Smooth muscle cell (in vitro differentiated cells): ENCODE results near the gene CALCOCO2. TPM values are rescaled to one million over a fixed set of nuclear protein-coding genes. Genes with fewer than 3 reads are reported as not detected.

Experiments
- DNase-seq: peaks from one replicate; lab custom pipeline; 2025; ENCODE audit not compliant: unreplicated experiment; lab: John Stamatoyannopoulos, UW
- H2AFZ ChIP-seq: fragments of 200-600 bp; sonication (generic); 2 replicates; pipeline ENCODE4 v1.6.0; 2016; ENCODE audit warnings: antibody characterized with exemption, low read depth, mild to moderate bottlenecking
- H3F3A ChIP-seq: fragments of 200-600 bp; sonication (generic); 2 replicates; pipeline ENCODE4 v1.6.0; 2017; ENCODE audit warnings: antibody characterized with exemption, low read depth
- H3K27ac ChIP-seq: fragments of 200-600 bp; sonication (generic); 2 replicates; pipeline ENCODE4 v1.5.1; 2016; ENCODE audit warnings: low read depth, mild to moderate bottlenecking
- H3K27me3 ChIP-seq: fragments of 200-600 bp; sonication (generic); 2 replicates; pipeline ENCODE4 v1.6.1; 2016; ENCODE audit warnings: low read depth, mild to moderate bottlenecking
- H3K36me3 ChIP-seq: fragments of 200-600 bp; sonication (generic); 2 replicates; pipeline ENCODE4 v1.5.1; 2016; ENCODE audit warnings: low read depth
- H3K4me1 ChIP-seq: fragments of 200-600 bp; sonication (generic); 2 replicates; pipeline ENCODE4 v1.5.1; 2016; ENCODE audit warnings: low read depth
- H3K4me2 ChIP-seq: fragments of 200-600 bp; sonication (generic); 2 replicates; pipeline ENCODE4 v1.6.0; 2016; ENCODE audit warnings: mild to moderate bottlenecking
- H3K4me3 ChIP-seq: fragments of 200-600 bp; sonication (generic); 2 replicates; pipeline ENCODE4 v1.5.1; 2016; ENCODE audit warnings: mild to moderate bottlenecking
- H3K79me2 ChIP-seq: fragments of 200-600 bp; sonication (generic); 2 replicates; pipeline ENCODE4 v1.6.0; 2016; ENCODE audit warnings: low read depth, mild to moderate bottlenecking
- H3K9ac ChIP-seq: fragments of 200-600 bp; sonication (generic); 2 replicates; pipeline ENCODE4 v1.6.0; 2016; ENCODE audit warnings: low read depth
- H3K9me3 ChIP-seq: fragments of 200-600 bp; sonication (generic); replicated peaks from 2 replicates; pipeline ENCODE4 v1.5.1; 2016; ENCODE audit warnings: low read depth
- H4K20me1 ChIP-seq: fragments of 200-600 bp; sonication (generic); 2 replicates; pipeline ENCODE4 v1.6.0; 2016; ENCODE audit warnings: low read depth
- WGBS: methylation state at CpG from one replicate; pipeline ENCODE4 v1.1.7; 2016; ENCODE audit warnings: low lambda C conversion rate; 5-methylcytosine and 5-hydroxymethylcytosine counted together
- polyA plus RNA-seq: library from polyadenylated mRNA; unstranded; fragments of >200 nt; fragmentation: Nextera tagmentation; extraction: Ambion mirVana; gene quantifications from 2 replicates; pipeline ENCODE4 v1.2.1, GENCODE V29; 2016
- total RNA-seq: library from RNA; depleted of rRNA; stranded (reverse); fragments of >200 nt; gene quantifications from 2 replicates; pipeline ENCODE4 v1.2.3, GENCODE V29; 2014
- TF ChIP-seq, protein P1 (sequence below): fragments of 200-600 bp; sonication (generic); IDR thresholded peaks from 2 replicates; pipeline ENCODE4 v1.5.1; 2017; ENCODE audit warnings: borderline replicate concordance, mild to moderate bottlenecking, antibody characterized with exemption; ENCODE audit not compliant: insufficient read depth, poor library complexity, severe bottlenecking

The CALCOCO2 gene
- total and polyA plus RNA-seq, 2 experiments from 2014 or later, result 52.5 to 55.7 TPM

- DNase-seq, result no peak
- 43% methylated on average over 3 of the region's 3 CpGs for WGBS
- H3K9ac ChIP-seq, result no peak overlapping the region
Measured at GRCh38 chr17:48841395-48841831, 10.6 kb downstream of the CALCOCO2 start.

GRCh38 chr17:48842746-48843145 lies 11.9 kb downstream of the CALCOCO2 start:
- Histone ChIP-seq H3K27ac (no peak overlapping the region), H3K79me2 (peaks cover 12% of the 10 kb centered on the region)
- 97% methylated on average over 3 of the region's 3 CpGs for WGBS

More at GRCh38 chr17:48841395-48841831, 10.6 kb downstream of the CALCOCO2 start:
- Histone ChIP-seq H3K4me1 (peaks cover 6% of the 10 kb centered on the region), H3K27ac (peak overlapping the region; percentile 48), H3K79me2 (peaks cover 24% of the 10 kb centered on the region), H3K4me2 (peak overlapping the region; percentile 74), H3K27me3 (no peaks in the 10 kb centered on the region), H3K9me3 (no peaks in the 10 kb centered on the region), H2AFZ (no peak overlapping the region), H3F3A (no peaks in the 10 kb centered on the region), H3K4me3 (peak overlapping the region; percentile 29), H4K20me1 (peaks cover 58% of the 10 kb centered on the region), H3K36me3 (peaks cover 6% of the 10 kb centered on the region)
- TF ChIP-seq, protein P1, sequence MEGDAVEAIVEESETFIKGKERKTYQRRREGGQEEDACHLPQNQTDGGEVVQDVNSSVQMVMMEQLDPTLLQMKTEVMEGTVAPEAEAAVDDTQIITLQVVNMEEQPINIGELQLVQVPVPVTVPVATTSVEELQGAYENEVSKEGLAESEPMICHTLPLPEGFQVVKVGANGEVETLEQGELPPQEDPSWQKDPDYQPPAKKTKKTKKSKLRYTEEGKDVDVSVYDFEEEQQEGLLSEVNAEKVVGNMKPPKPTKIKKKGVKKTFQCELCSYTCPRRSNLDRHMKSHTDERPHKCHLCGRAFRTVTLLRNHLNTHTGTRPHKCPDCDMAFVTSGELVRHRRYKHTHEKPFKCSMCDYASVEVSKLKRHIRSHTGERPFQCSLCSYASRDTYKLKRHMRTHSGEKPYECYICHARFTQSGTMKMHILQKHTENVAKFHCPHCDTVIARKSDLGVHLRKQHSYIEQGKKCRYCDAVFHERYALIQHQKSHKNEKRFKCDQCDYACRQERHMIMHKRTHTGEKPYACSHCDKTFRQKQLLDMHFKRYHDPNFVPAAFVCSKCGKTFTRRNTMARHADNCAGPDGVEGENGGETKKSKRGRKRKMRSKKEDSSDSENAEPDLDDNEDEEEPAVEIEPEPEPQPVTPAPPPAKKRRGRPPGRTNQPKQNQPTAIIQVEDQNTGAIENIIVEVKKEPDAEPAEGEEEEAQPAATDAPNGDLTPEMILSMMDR, result no peak

DNA sequence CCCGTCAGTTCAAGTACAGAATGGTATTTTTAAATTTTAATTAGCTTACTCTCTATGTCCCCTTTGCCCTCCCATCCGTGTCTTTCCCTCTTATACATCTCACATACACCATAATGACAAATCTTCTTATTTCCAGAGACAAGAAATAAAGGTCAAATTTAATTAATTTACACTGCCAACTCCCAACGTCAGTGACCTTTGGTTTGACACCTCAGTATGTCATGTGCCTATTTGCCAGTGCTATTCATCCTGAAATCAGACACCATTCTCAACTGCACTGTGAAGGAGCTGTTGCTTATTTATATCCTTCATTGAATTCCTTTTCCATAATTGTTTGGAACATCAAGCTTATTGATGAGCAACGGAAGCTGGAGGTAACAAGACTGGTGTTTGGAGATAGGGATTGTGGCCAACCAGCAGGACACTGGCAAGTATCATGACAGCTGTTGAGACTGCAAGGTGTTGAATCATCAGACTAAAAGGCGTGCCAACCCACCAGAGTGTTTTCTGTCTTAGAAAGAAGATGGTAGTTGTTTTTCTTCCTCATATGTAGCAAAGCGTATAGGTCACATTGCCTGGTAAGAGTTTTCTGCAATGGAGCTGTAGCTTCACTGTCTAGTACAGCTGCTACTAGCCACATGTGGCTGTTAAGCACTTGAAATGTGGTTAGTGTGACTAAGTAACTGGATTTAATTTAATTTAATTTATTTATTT lies 12.5 kb downstream of the CALCOCO2 start:
- WGBS, result 97% methylated on average over 6 of the region's 6 CpGs
- Histone ChIP-seq H3K79me2 (peaks cover 6% of the 10 kb centered on the region), H3K27me3 (no peaks in the 10 kb centered on the region), H3F3A (no peaks in the 10 kb centered on the region), H3K27ac (no peak overlapping the region), H3K4me3 (no peak overlapping the region), H3K4me2 (no peak overlapping the region), H3K36me3 (peaks cover 6% of the 10 kb centered on the region), H4K20me1 (peaks cover 39% of the 10 kb centered on the region), H2AFZ (no peak overlapping the region), H3K9ac (no peak overlapping the region), H3K4me1 (peaks cover 6% of the 10 kb centered on the region), H3K9me3 (no peaks in the 10 kb centered on the region)
- DNase-seq, result no peak
- TF ChIP-seq, protein P1, result no peak

More at GRCh38 chr17:48842746-48843145, 11.9 kb downstream of the CALCOCO2 start:
- H3K9ac ChIP-seq, result no peak overlapping the region
- no peak overlapping the region for H3K4me2 ChIP-seq
- no peak overlapping the region for H2AFZ ChIP-seq
- no peaks in the 10 kb centered on the region for H3K27me3 ChIP-seq
- TF ChIP-seq, protein P1, result no peak
- peaks cover 6% of the 10 kb centered on the region for H3K36me3 ChIP-seq
- peaks cover 6% of the 10 kb centered on the region for H3K4me1 ChIP-seq
- no peaks in the 10 kb centered on the region for H3K9me3 ChIP-seq
- no peak for DNase-seq
- H3K4me3 ChIP-seq, result no peak overlapping the region
- H3F3A ChIP-seq, result no peaks in the 10 kb centered on the region
- peaks cover 45% of the 10 kb centered on the region for H4K20me1 ChIP-seq

DNA sequence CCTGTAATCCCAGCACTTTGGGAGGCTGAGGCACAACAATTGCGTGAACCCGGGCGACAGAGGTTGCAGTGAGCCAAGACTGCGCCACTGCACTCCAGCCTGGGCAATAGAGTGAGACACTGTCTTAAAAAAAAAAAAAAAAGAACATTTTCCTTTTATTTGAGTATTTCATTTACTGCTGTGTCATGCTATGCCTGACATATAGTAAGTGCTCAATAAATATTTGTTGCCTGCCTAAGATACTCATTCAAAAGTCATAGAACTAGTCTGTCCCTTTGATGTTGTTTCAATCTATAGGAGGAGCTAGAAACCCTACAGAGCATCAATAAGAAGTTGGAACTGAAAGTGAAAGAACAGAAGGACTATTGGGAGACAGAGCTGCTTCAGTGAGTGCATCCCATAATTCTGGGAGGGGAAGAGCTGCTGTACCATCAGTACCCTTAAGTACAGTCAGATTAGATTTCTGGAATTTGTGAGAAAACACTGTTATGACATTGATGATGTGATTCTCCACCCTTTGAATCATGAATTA lies 20.0 kb downstream of the CALCOCO2 start:
- peaks cover 4% of the 10 kb centered on the region for H3K36me3 ChIP-seq
- DNase-seq, result no peak
- no peak overlapping the region for H3K27ac ChIP-seq
- no peaks in the 10 kb centered on the region for H3K27me3 ChIP-seq
- WGBS, result 96% methylated on average over 4 of the region's 4 CpGs
- H2AFZ ChIP-seq, result no peak overlapping the region
- TF ChIP-seq, protein P1, result no peak
- no peaks in the 10 kb centered on the region for H4K20me1 ChIP-seq
- no peak overlapping the region for H3K4me3 ChIP-seq
- H3K4me1 ChIP-seq, result no peaks in the 10 kb centered on the region
- H3K79me2 ChIP-seq, result no peaks in the 10 kb centered on the region
- H3F3A ChIP-seq, result no peaks in the 10 kb centered on the region
- no peaks in the 10 kb centered on the region for H3K9me3 ChIP-seq
- no peak overlapping the region for H3K9ac ChIP-seq
- no peak overlapping the region for H3K4me2 ChIP-seq
